CD14-positive monocyte (primary cell): Measurements from ENCODE around the gene PHLDA1. TPM values are rescaled to one million over a fixed set of nuclear protein-coding genes. Genes with fewer than 3 reads are reported as not detected.
A peak's percentile ranks its signal among the peaks of the same experiment; 100 is the strongest.

Source experiments
- DNase-seq, 3 donors: peaks; one replicate each; pipeline ENCODE4 v3.0.0-alpha.2; 2011 to 2022
- H2AFZ ChIP-seq: 2 replicates; pipeline ENCODE4 v1.6.0; 2012; ENCODE audit warnings: mild to moderate bottlenecking, low read depth, low read length, inconsistent platforms; ENCODE audit not compliant: insufficient read depth, poor library complexity, severe bottlenecking
- H3K27ac ChIP-seq, 2 donors: 1 replicate in 1 of 2; 2 replicates in 1 of 2; pipeline ENCODE4 v1.5.1; 2012 to 2013; ENCODE audit warnings: low read length in 2 of 2, control low read depth in 1 of 2, inconsistent platforms in 1 of 2, low read depth in 1 of 2, mild to moderate bottlenecking in 1 of 2
- H3K27me3 ChIP-seq, 2 donors: one replicate each; pipeline versions ENCODE4 v1.6.0 to v1.6.1; 2011 to 2013; ENCODE audit warnings: low read length in 2 of 2; ENCODE audit not compliant: control insufficient read depth in 2 of 2, insufficient read depth in 2 of 2
- H3K36me3 ChIP-seq, 2 donors: replicated peaks in 1 of 2; 1 replicate in 1 of 2; 2 replicates in 1 of 2; pipeline versions ENCODE4 v1.5.1 to v1.6.1; 2012 to 2013; ENCODE audit warnings: low read length in 2 of 2, control low read depth in 1 of 2, inconsistent platforms in 1 of 2, mild to moderate bottlenecking in 1 of 2; ENCODE audit not compliant: insufficient read depth in 2 of 2, control insufficient read depth in 1 of 2
- H3K4me1 ChIP-seq, 2 donors: 1 replicate in 1 of 2; 2 replicates in 1 of 2; pipeline versions ENCODE4 v1.5.1 to v1.6.1; 2012 to 2013; ENCODE audit warnings: low read length in 2 of 2, control low read depth in 1 of 2, inconsistent platforms in 1 of 2, mild to moderate bottlenecking in 1 of 2, moderate library complexity in 1 of 2; ENCODE audit not compliant: insufficient read depth in 2 of 2, control insufficient read depth in 1 of 2
- H3K4me2 ChIP-seq: replicated peaks from 2 replicates; pipeline ENCODE3; 2012; ENCODE audit warnings: low read length, moderate library complexity, mild to moderate bottlenecking; ENCODE audit not compliant: poor library complexity, severe bottlenecking; ENCODE audit errors: extremely low read depth
- H3K4me3 ChIP-seq, 3 experiments: fragments of 200-600 bp in 1 of 3; sonication (generic) in 1 of 3; replicated peaks in 1 of 3; 1 replicate in 2 of 3; 2 replicates in 1 of 3; pipeline ENCODE4 v1.5.1; 2011 to 2013; ENCODE audit warnings: low read length in 3 of 3, mild to moderate bottlenecking in 3 of 3, control low read depth in 2 of 3, low read depth in 2 of 3, inconsistent platforms in 1 of 3, moderate library complexity in 1 of 3
- H3K79me2 ChIP-seq: 2 replicates; pipeline ENCODE4 v1.6.0; 2012; ENCODE audit warnings: mild to moderate bottlenecking, control low read depth, inconsistent platforms, low read length, moderate library complexity; ENCODE audit not compliant: insufficient read depth
- H3K9ac ChIP-seq: 2 replicates; pipeline ENCODE4 v1.6.0; 2017; ENCODE audit warnings: low read length, mild to moderate bottlenecking; ENCODE audit not compliant: insufficient read depth, poor library complexity, severe bottlenecking
- H3K9me3 ChIP-seq, 2 donors: replicated peaks in 1 of 2; 1 replicate in 1 of 2; 2 replicates in 1 of 2; pipeline versions ENCODE4 v1.5.1 to v1.6.1; 2012 to 2013; ENCODE audit warnings: low read length in 2 of 2, control low read depth in 1 of 2; ENCODE audit not compliant: control insufficient read depth in 1 of 2, insufficient read depth in 1 of 2
- H4K20me1 ChIP-seq: 2 replicates; pipeline ENCODE4 v1.6.0; 2012; ENCODE audit warnings: mild to moderate bottlenecking, low read length, control low read depth, moderate library complexity; ENCODE audit not compliant: insufficient read depth
- H3K27ac Mint-ChIP-seq, 7 donors: one replicate each; pipeline ENCODE4 v1.8.0; 2020; ENCODE audit warnings: mild to moderate bottlenecking in 7 of 7, mixed read lengths in 7 of 7, moderate library complexity in 6 of 7, inconsistent platforms in 2 of 7
- H3K27me3 Mint-ChIP-seq, 3 donors: one replicate each; pipeline ENCODE4 v1.8.0; 2021 to 2022; ENCODE audit warnings: low read depth in 3 of 3, mild to moderate bottlenecking in 3 of 3, mixed read lengths in 3 of 3, moderate library complexity in 3 of 3, inconsistent platforms in 1 of 3
- H3K36me3 Mint-ChIP-seq, 2 donors: one replicate each; pipeline ENCODE4 v1.8.0; 2020; ENCODE audit warnings: mixed read lengths in 2 of 2, inconsistent platforms in 1 of 2, mild to moderate bottlenecking in 1 of 2
- H3K4me1 Mint-ChIP-seq: one replicate; pipeline ENCODE4 v1.8.0; 2020; ENCODE audit warnings: mild to moderate bottlenecking, mixed read lengths
- H3K4me3 Mint-ChIP-seq, 2 donors: one replicate each; pipeline ENCODE4 v1.8.0; 2020; ENCODE audit warnings: mild to moderate bottlenecking in 2 of 2, mixed read lengths in 2 of 2, moderate library complexity in 1 of 2
- H3K9me3 Mint-ChIP-seq, 7 donors: one replicate each; pipeline ENCODE4 v1.8.0; 2020 to 2022; ENCODE audit warnings: mixed read lengths in 7 of 7, mild to moderate bottlenecking in 6 of 7, moderate library complexity in 6 of 7, inconsistent platforms in 2 of 7
- CTCF ChIP-seq: fragments of 200-600 bp; IDR thresholded peaks from one replicate; pipeline ENCODE4 v1.8.0; 2022; ENCODE audit warnings: antibody characterized with exemption, mild to moderate bottlenecking
- WGBS: methylation state at CpG from one replicate; pipeline ENCODE4 v1.1.5; 2013; ENCODE audit warnings: missing lambda C conversion rate; ENCODE audit not compliant: insufficient coverage; 5-methylcytosine and 5-hydroxymethylcytosine counted together
- intact Hi-C, 2 donors: fragments of 100-400 bp; cut with micrococcal nuclease; formaldehyde crosslinking; loops; one replicate each; pipeline versions ENCODE4 v1.15.0 to v1.15.1; 2023
- polyA plus RNA-seq, 3 donors: library from polyadenylated mRNA; depleted of rRNA in 1 of 3; unstranded in 2 of 3; stranded (reverse) in 1 of 3; fragments of 300-500 nt in 2 of 3; fragments of >200 nt in 1 of 3; fragmentation: Illumina TruSeq in 2 of 3; gene quantifications; 1 replicate in 2 of 3; 2 replicates in 1 of 3; pipeline ENCODE4 v1.2.3, GENCODE V29; 2012 to 2021

The PHLDA1 gene
- polyA plus RNA-seq, 3 donors = 1.1 to 5.8 (median 1.6) TPM

GRCh38 chr12:75978677-75979076 is 52.9 kb downstream of the PHLDA1 start:
- TF ChIP-seq CTCF = no peak
- H3K9ac ChIP-seq = peak overlapping the region; percentile 66
- Mint-ChIP-seq H3K27me3 (peaks cover 0 to 2% (median 0%) of the 10 kb centered on the region in 3 donors), H3K4me1 (peaks cover 73% of the 10 kb centered on the region), H3K36me3 (peaks cover 0 to 12% of the 10 kb centered on the region in 2 donors), H3K27ac (peak overlapping the region; percentile 98 to 100 (median 99)), H3K9me3 (peaks cover 0 to 3% (median 0%) of the 10 kb centered on the region in 7 donors), H3K4me3 (peak overlapping the region in 1 of 2 donors; percentile 26)
- 100% methylated on average over 2 of the region's 3 CpGs for WGBS
- no peak overlapping the region for H3K4me2 ChIP-seq
- H3K4me1 ChIP-seq = peaks cover 61 to 64% of the 10 kb centered on the region in 2 donors
- H3K4me3 ChIP-seq = no peak overlapping the region
- H3K9me3 ChIP-seq = no peaks in the 10 kb centered on the region
- H3K79me2 ChIP-seq = no peaks in the 10 kb centered on the region
- H2AFZ ChIP-seq = no peak overlapping the region
- peak overlapping the region; percentile 95 for H3K27ac ChIP-seq
- H4K20me1 ChIP-seq = no peaks in the 10 kb centered on the region
- H3K36me3 ChIP-seq = no peaks in the 10 kb centered on the region
- no peak for DNase-seq
- intact Hi-C loops = loop anchor here (5.0 to 10.0 kb wide), 3 partner anchors 36 to 46 kb away; no protein-coding TSS in a partner anchor
- H3K27me3 ChIP-seq = no peaks in the 10 kb centered on the region

GRCh38 chr12:75977952-75978671 is 53.5 kb downstream of the PHLDA1 start:
- Mint-ChIP-seq H3K4me1 (peaks cover 70% of the 10 kb centered on the region), H3K27me3 (peaks cover 0 to 2% (median 0%) of the 10 kb centered on the region in 3 donors), H3K36me3 (peaks cover 0 to 12% of the 10 kb centered on the region in 2 donors), H3K27ac (peak overlapping the region; percentile 98 to 100 (median 99)), H3K9me3 (peaks cover 0 to 3% (median 0%) of the 10 kb centered on the region in 7 donors), H3K4me3 (peak overlapping the region; percentile 4 to 79)
- 7% methylated on average over 2 of the region's 5 CpGs for WGBS
- peak overlapping the region; percentile 66 for H3K9ac ChIP-seq
- no peaks in the 10 kb centered on the region for H4K20me1 ChIP-seq
- intact Hi-C loops = loop anchor here (5.0 to 10.0 kb wide), 3 partner anchors 36 to 47 kb away; no protein-coding TSS in a partner anchor
- no peak overlapping the region for H3K4me2 ChIP-seq
- no peaks in the 10 kb centered on the region for H3K79me2 ChIP-seq
- peaks cover 61 to 64% of the 10 kb centered on the region in 2 donors for H3K4me1 ChIP-seq
- H3K36me3 ChIP-seq = no peaks in the 10 kb centered on the region
- H3K4me3 ChIP-seq = no peak overlapping the region
- H3K9me3 ChIP-seq = no peaks in the 10 kb centered on the region
- TF ChIP-seq CTCF = no peak
- no peaks in the 10 kb centered on the region for H3K27me3 ChIP-seq
- peak overlapping the region; percentile 95 for H3K27ac ChIP-seq
- no peak overlapping the region for H2AFZ ChIP-seq
- DNase-seq = peak; percentile 98 to 100 (median 99)
